T-helper 1 cell treated with Interleukin-12 subunit alpha and Interleukin-12 subunit beta and Interleukin-4 antibody, amounts not matched to agents 30 ng/mL and 1 ng/mL, for 36 hours (primary cell): ENCODE data around the gene FGD4. TPM values are rescaled to one million over a fixed set of nuclear protein-coding genes. Genes with fewer than 3 reads are reported as not detected.

ENCODE experiments used
- intact Hi-C: fragments of 100-400 bp; cut with micrococcal nuclease; formaldehyde crosslinking; loops from one replicate; pipeline ENCODE4 v1.15.1; 2024
- total RNA-seq: library from RNA; stranded (reverse); gene quantifications from 2 replicates; pipeline ENCODE4 v1.2.3, GENCODE V29; 2022

The FGD4 gene
- total RNA-seq, 1 donor from 2014 or later = 0.39 TPM

DNA sequence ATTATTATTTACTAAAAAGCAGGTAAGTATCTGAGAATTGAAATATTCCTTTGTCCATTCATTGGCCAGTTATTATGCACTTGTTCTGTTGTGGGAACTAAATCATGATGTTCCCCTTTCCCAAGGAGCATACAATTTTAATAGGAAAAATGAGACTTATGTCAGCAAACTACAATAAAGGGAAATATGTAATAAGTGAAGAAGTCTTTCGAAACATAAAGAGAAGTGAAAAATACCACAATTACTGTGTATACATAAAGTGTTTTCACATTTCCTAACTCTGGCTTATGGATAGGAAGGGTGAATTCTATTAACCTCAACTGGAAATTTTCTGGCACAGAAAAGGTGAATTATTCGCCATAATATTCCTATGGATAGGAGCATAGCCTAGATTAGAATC, 201.3 kb downstream of the FGD4 start:
- intact Hi-C loops = loop anchor here (5.0 kb wide), 3 partner anchors 943 to 1422 kb away; partner anchors contain the start of genes ALG10, ETFBKMT and SINHCAF

DNA sequence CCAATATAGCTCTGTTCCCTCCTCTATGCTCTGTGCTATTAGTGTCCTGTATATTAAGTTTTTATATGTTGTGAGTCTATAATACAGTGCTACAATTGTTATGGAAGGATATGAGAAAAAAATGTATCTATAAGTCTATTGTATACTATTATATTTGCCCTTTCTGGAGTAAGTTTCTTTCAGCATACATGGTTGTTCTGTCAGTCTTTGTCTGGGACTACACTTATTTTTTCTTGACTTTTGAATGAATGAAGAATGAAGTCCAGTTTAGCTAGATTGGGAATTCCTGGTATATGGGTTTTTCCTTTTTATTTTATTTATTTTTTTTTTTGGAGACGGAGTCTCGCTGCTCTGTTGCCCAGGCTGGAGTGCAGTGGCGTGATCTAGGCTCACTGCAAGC, 203.7 kb downstream of the FGD4 start:
- intact Hi-C loops = loop anchor here (1.0 to 5.0 kb wide), 4 partner anchors 44 to 1419 kb away; partner anchors contain the start of genes ALG10, ETFBKMT and SINHCAF

DNA sequence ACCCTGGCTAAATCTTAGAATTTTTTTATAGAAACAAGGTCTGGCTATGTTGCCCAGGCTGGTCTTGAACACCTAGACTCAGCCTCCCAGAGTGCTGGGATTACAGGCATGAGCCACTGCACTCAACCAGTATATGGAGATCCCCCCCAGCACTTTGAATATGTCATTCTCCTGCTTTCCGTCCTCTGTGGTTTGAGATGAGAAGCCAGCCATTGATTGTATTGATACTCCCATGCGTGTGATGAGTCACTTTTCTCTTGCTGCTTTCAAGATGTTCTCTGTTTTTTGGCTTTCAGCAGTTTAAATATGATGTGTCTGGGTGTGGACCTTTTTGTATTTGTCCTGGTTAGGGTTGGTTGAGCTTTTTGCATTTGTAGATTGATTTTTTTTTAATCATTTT, 204.5 kb downstream of the FGD4 start:
- intact Hi-C loops = loop anchor here (1.0 to 5.0 kb wide), 7 partner anchors 15 to 1418 kb away; partner anchors contain the start of genes ALG10, DNM1L, ETFBKMT and SINHCAF

DNA sequence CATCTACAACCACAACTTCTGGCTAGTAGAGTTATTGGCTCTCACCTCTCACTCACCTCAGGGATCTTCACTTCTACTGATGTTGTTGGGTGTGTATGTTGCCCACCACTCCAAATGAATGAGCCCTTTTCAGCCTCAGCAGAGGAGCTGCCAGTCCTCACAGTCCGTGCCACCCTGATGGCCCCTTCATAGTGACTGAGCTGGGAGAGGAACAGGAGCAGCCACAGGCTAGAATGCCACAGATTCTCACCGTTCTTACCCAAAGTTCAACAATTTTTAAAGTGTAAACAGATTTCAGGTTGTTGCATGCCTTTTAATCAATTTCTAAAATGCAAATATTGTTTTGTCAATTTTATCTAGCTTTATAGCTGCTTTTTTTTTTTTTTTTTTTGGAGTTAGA, 205.2 kb downstream of the FGD4 start:
- intact Hi-C loops = loop anchor here (1.0 to 5.0 kb wide), 6 partner anchors 15 to 1418 kb away; partner anchors contain the start of genes ALG10, DNM1L, ETFBKMT and SINHCAF

DNA sequence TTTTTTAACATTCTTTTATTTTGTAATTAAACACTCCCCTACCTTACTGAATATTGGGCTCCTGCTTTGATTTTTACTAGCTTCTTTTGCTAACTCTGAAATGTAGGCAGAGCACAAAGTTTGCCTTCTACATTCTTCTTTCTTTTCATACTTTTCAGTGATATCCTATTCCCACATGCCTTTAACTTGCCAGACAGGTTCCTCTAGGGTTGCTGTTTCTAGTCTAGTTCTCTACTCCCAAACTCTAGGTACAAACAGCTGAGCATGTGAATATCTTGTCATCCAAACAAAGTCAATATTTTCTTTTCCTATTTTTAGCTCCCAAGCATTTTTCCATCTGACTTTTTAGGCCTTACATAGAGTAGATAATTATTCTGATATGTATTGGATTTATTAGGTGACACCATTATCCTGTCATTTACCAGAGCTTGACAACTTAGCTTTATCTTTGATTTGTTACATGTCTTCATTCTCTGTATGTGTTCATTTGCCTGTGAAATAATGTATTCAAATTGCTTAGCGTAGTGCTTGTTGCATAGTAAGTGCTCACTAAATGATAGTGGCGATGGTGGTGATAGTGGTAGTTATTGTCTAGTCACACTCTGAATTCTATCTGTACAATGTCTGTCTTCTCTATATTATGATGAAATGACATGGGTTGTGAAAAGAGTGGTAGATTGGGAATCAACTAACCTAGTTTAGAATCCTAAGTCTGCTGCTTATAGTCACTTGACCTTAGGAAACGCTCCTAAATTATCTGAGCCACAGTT, 206.2 kb downstream of the FGD4 start:
- intact Hi-C loops = loop anchor here (2.0 kb wide), 1 partner anchor 51 kb away; no protein-coding TSS in a partner anchor

DNA sequence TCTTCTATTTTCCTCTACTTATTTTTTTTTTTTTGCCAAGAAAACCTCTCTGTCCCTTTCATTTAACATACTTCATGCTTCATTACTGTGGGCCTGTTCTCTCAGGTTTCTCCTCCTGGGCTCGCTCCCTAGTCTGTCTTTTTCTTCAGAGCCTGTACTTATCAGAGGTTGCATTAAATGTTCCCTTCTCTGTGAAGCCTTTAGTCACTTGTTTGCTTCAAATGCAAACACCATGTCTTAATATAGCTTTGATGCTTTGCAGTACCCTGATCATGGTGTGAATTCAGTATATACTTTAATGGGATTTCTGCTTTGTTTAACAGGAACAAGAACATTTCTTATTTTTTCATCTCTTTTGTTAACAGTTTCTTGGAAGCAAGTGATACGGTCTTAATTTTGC, 207.1 kb downstream of the FGD4 start:
- intact Hi-C loops = no loop called here

DNA sequence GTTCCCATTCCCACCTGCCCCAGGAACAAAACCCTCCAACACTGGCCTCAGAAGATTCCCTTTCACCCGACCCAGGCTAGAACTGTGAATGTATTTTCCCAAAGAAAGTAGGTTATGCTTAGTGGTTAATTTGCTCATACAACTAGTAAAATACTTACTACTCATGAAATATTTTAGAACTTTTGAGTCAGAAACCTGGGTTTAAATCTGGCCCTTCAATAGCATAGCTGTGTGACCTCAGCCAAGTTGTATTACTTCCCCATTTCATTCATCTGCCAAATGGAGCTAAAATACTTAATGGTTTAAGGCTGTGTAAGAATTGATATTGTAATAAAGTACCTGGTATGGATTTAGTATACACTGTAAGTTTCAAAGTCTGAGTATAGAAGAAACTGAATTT, 210.6 kb downstream of the FGD4 start:
- intact Hi-C loops = no loop called here

DNA sequence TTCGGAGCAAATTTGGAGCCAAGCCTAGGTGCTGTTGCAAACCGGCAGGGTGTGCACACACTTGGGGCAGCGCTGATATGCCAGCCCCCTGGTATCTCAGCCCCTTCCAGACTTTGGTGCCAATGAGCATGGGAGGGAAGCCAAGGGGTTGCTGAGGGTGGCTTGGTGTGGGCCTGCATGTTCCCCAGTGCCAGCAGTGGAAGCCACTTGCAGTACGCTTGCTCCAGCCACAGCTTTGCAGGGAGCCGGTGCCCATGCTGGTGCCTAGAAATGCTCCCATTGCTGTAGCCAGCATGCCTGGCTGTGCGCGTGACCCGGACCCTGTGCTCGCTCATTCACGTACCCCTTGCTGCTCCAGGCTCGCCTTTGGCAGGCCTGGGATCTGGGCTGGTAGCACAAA, 212.6 kb downstream of the FGD4 start:
- intact Hi-C loops = no loop called here

DNA sequence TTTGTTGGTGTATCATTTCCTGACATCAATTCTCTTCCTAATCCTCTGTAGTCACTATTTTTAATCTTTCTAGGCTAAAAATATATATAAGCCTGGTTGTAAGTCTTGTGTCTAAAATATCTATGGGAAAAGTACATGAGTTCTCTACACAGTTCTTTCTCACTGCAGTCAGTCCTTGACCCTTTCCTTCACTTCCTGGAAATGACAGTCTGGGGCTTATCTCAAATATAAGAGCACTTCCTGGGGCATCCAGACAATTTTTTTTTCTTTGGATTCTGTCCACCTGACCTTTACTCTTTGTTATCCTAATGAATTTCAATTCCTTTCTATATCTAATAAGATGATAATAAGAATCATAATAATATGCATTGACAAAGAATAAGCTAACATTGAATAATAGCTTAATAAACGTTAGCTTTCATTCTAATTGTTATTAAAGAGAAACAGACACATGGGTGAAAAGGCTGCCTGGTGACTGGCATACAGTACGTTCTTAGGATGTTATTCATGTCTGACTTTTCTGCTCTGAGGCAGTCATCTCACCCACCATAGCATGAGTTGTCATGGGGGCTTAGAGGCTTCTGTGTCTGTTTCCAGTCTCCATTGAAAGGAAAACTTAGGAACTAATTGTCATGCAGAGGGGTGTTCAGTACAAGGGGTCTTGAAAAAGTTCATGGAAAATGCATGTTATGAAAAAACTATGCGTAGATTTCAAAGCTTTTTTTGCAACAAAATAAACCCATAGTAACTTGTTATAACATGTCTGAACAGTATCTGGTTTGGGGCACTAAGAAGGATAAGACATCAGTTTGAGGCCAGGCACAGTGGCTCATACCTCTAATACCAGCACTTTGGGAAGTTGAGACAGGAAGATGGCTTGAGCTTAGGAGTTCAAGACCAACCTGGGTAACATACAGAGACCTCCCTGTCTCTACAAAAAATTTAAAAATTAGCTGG, 213.6 kb downstream of the FGD4 start:
- intact Hi-C loops = no loop called here

DNA sequence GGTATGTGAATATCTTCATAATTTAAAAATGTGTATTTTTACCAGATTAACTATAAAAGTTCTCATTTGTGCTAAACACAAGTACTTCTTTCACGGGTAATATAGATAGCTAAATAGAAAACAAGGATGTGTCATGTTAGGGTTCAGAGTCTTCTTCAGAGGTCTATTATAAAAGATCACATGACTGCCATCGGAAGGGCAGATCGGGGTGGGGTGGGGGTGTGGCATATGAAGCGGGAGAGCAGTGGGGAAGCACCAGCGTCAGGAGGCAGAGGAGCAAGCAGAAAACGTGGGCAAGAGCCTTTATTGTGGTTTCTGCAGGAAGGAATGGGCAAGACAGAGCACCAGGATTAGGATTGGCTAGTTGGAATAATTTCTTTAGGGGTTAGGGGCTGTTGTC, 216.1 kb downstream of the FGD4 start:
- intact Hi-C loops = no loop called here

DNA sequence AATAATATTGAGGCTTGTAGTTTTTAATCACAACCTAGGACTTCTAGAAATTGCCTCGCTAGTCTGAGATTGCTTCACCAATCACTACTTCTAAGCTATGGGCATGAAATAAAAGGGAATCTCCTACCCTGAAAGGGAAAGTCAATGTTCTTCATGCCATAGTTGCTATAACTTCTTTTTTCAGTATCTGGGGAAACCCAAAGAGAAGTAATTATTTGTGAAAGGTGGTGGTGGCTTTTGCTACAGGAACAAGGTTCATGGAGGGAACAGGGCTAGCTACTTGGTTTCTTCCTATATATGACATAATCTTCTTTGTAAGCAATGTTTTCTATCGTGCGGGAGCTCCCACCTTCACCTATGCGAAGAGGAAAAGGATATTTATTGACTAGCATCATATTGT, 218.2 kb downstream of the FGD4 start:
- intact Hi-C loops = no loop called here

DNA sequence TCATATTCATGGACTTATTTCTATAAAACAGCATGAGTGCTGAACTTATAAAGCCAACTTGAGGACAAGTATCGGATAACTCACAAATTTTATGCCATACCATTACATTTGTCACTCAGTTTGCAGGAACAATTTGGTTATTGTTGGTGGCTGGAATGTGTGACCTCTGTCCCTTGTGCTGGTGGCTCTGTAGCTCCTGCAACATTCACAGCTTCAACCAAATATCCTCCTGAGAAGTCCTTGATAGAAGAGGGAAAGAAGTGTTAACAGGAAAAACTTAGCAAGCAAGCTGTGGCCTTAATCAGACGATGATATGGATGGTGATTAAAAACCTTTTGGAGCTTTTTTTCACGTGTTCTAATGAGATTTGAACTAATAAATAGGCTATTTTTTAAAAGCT, 218.8 kb downstream of the FGD4 start:
- intact Hi-C loops = no loop called here

DNA sequence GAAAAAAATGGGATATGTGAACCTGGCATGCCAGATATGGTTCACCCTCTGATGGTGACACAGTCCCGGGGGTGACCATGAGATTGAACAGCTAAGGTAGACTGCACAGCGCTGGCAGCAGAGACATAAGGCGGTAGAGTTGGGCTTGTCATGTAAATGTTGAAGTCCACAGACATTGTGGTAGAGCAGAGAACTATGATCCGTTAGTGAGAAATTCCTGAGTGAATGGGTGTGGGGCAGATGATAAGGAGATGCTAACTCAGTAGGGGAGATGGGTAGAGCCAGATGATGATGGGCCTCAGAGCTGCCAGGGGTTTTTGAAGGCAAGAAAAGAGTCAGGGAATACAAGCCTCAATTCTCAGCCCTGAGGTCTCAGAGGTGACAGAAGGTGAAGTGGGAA, 228.6 kb downstream of the FGD4 start:
- intact Hi-C loops = no loop called here

DNA sequence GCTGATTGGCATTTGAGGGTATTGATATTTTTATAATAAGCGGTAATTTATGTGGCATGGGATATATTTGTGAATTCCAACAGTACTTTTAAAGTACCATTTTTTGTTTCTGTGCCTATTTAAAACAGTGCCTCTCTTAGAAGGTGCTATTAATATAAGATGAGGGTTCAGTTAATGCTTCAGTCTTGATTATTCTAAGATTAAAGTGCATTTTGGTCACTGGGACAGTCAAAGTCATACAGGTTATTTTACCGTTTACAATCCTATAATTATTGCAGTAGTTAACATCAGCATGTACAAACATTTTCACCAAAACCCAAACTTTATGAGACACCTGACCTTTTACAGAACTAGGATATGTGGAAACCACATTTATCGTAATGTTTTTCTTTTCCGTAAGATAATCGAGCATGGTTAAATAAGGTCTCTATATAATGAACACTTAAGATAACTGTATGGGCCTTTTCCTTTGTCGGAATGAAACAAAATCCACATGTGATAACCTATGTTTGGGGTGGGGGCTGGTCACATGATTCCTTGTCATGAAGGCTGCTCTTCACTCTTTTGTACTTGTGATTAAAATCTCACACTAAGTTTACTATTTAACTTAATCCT, 242.0 kb downstream of the FGD4 start:
- intact Hi-C loops = no loop called here

DNA sequence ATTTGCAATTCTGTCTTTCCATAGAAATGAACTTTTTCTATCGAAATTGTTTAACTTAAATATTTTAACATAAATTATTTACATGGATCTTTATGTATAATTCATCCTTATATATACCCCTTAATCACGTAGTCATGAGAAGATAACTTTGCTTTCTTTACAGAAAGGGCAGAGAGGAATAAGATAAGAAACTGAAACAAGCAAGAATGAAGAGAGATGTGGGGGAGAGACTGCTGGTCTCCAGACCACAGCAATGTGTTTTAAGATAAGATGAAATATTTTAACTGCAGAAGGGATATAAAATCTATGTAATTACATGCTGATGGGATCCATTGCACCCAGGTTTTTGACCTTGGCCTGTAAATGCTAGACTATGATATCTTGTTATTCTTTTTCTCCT, 245.1 kb downstream of the FGD4 start:
- intact Hi-C loops = no loop called here

DNA sequence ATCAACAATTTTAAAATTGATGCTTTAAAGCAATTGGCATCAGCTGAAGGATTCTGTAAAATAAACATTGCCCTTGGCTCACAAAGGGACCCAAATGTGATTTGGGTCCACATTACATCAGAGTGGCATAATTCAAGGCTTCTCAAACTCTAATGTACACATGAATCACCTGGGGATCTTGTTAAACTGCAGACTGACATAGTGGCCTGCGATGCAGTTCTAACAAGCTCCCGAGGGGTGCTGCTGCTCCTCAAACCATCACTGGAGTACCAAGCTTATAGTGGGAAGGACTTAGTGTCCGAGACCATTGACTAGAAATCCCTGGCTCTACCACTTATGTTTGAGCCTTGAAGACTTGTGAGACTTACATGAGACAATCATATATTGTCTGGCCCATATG, 247.9 kb downstream of the FGD4 start:
- intact Hi-C loops = no loop called here

DNA sequence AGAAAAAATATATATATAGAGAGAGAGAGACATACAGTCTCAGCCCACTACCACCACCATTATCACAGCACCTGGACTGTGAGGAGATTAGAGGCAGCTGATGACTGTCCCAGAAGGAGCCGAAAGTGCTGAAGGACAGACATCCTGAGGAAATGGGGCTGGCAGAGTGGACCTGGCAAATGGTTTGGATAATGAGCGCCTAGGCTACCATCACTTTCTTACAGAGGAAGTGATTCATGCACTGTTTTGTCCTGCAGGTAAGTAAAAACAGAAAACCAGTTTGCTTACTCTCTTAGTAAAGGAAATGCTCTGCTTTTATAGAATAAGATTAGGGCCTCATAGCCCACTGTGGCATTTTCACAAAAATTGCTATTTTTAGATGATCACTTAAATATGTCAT, 251.2 kb downstream of the FGD4 start:
- intact Hi-C loops = loop anchor here (10.0 kb wide), 1 partner anchor 96 kb away; no protein-coding TSS in a partner anchor

DNA sequence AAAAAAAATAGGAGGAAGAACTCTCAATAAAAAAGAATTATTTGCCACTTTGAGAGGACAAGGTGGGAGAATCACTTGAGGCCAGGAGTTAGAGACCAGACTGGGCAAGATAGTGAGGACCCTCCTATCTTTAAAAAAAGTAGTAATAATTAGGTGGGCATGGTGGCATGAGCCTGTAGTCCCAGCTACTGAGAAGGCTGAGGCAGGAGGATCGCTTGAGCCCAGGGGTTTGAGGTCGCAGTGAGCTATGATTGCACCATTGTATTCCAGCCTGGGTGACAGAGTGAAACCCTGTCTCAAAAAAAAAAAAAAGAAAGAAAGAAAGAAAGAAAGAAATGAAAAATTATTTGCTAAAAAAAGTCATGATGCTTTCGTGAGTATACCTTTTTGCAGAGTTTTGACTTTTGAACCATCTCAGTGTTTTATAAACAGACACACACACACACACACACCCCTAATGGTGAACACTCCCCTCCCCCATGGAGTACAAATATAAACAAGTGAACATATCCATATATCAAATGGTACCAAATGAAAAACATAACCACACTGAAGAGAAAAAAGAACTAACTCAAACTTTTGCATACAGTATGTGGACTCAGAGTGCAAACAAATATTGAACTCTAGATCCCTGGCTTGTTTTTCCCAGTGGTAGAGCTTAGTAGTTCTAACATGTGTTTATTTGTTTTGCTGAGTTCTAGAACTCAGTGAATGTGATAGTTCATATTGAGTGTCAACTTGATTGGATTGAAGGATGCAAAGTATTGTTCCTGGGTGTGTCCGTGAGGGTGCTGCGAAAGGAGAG, 252.0 kb downstream of the FGD4 start:
- intact Hi-C loops = loop anchor here (10.0 kb wide), 1 partner anchor 97 kb away; no protein-coding TSS in a partner anchor

DNA sequence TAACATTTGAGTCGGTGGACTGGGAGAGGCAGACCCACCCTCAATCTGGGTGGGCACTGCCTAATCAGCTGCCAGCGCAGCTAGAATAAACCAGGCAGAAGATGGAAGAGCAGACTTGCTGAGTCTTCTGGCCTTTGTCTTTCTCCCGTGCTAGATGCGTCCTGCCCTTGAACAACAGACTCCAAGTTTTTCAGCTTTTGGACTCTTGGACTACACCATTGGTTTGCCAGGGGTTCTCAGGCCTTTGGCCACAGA, 252.5 kb downstream of the FGD4 start:
- intact Hi-C loops = loop anchor here (10.0 kb wide), 1 partner anchor 97 kb away; no protein-coding TSS in a partner anchor

DNA sequence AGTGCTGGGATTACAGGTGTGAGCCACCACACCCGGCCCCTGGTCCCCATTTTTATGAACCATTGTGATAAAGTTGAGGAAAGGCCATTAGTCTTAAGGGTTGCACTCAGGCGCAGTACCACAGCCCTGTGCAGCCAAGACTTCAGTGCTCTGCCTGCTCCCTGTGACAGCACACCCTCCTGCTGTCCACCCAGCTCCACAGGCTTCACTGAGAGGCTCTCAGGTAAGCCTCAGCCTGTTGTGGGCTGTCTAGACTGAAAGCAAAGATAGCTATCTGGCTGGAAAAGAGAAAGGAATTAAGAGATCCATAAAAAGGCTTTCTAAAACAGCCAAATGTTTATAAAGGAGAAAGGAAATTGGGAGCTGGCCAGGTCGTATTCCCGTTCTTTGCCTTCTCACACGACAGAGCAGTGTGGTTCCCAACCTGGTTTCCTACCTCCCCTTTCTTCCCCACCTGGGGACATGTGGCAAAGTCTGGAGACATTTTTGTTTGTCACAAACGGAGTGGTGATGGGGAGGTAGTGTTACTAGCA, 260.6 kb downstream of the FGD4 start:
- intact Hi-C loops = loop anchor here (10.0 kb wide), 1 partner anchor 105 kb away; no protein-coding TSS in a partner anchor
